Measurements from ENCODE around the gene ARHGAP9.

ARHGAP9 gene

GRCh38 chr12:57462251-57462911 is 17.3 kb downstream of the ARHGAP9 start (continued):
- TF ChIP-seq CTCF (tag by site-specific recombination; IDR thresholded peaks at IDR 0.05), result peak; percentile 94
- TF ChIP-seq TSHZ1 (tag by site-specific recombination; IDR thresholded peaks at IDR 0.05; ENCODE audit: borderline replicate concordance), result no peak
- no peak for TF ChIP-seq ELK4 (IDR thresholded peaks at IDR 0.05; ENCODE audit: borderline replicate concordance, low read depth, low read length)
- TF ChIP-seq ZNF670 (tag by site-specific recombination; IDR thresholded peaks at IDR 0.05; ENCODE audit: low read depth), result no peak
- TF ChIP-seq ZBTB48 (tag by site-specific recombination; IDR thresholded peaks at IDR 0.05), result peak; percentile 32; the same call in 1 of the 2 replicates
- TF ChIP-seq REPIN1 (tag by site-specific recombination; IDR thresholded peaks at IDR 0.05; ENCODE audit: low read depth), result no peak
- TF ChIP-seq ZBTB8A (tag by site-specific recombination; IDR thresholded peaks at IDR 0.05), result peak; percentile 70
- TF ChIP-seq ZNF654 (tag by site-specific recombination; IDR thresholded peaks at IDR 0.05; ENCODE audit: low read depth), result peak; percentile 89
- TF ChIP-seq BCL6B (tag by site-specific recombination; IDR thresholded peaks at IDR 0.05), result no peak
- no peak for TF ChIP-seq ZNF211 (tag by site-specific recombination; IDR thresholded peaks at IDR 0.05; ENCODE audit: low read depth)
- TF ChIP-seq ZNF223 (tag by site-specific recombination; IDR thresholded peaks at IDR 0.05), result no peak
- no peak for TF ChIP-seq ZBTB1 (tag by site-specific recombination; IDR thresholded peaks at IDR 0.05)

- Histone ChIP-seq H3K9me3 (ENCODE audit: control insufficient read depth, insufficient read depth, low read depth, low read length) (no peaks in the 10 kb centered on the region), H3K4me3 (ENCODE audit: low read depth, low read length) (peak overlapping the region; percentile 48), H3K36me3 (ENCODE audit: control insufficient read depth in 2 of 2, insufficient read depth in 1 of 2, low read length in 2 of 2) (no peaks in the 10 kb centered on the region), H3K27ac (ENCODE audit: extremely low read depth, low read depth, low read length) (peak overlapping the region; percentile 25; the same call in 1 of the 2 replicates), H3K4me1 (ENCODE audit: control insufficient read depth, insufficient read depth, low read length) (peaks cover 8% of the 10 kb centered on the region)
- POLR2A ChIA-PET, result interaction anchor here (4.0 kb wide), 1 partner anchor 58 kb away, joined by 13 read pairs; the partner anchor contains the start of gene DDIT3
- CTCF ChIA-PET, result interaction anchor here (0.6 to 4.2 kb wide), 16 partner anchors 9 to 1013 kb away, joined by 3 to 38 read pairs (median 4); partner anchors contain the start of genes ARHGAP9 and TIMELESS
- TF ChIP-seq ZFHX2 (tag by site-specific recombination; conservative IDR thresholded peaks at IDR 0.05) (peak; percentile 88), EGR2 (tag by site-specific recombination; IDR thresholded peaks at IDR 0.05; ENCODE audit: low read depth) (peak; percentile 10; the same call in 1 of the 2 replicates), ZBTB48 (tag by site-specific recombination; IDR thresholded peaks at IDR 0.05) (peak; percentile 60; the same call in 1 of the 2 replicates), ZBTB10 (tag by site-specific recombination; IDR thresholded peaks at IDR 0.05) (peak; percentile 100), ZNF19 (tag by site-specific recombination; IDR thresholded peaks at IDR 0.05; ENCODE audit: low read depth) (no peak), REPIN1 (tag by site-specific recombination; IDR thresholded peaks at IDR 0.05; ENCODE audit: low read depth) (no peak), ZNF10 (tag by site-specific recombination; IDR thresholded peaks at IDR 0.05) (no peak), GLIS1 (tag by site-specific recombination; IDR thresholded peaks at IDR 0.05) (no peak), BCL6B (tag by site-specific recombination; IDR thresholded peaks at IDR 0.05) (no peak), KLF7 (tag by site-specific recombination; IDR thresholded peaks at IDR 0.05; ENCODE audit: borderline replicate concordance) (no peak)
Observed at GRCh38 chr12:57461917-57462250, 17.8 kb downstream of the ARHGAP9 start.

Data from HEK293 (cell line).